Stomach (tissue), 4 donors: ENCODE measurements around the gene RAB6B.

Source experiments
- CTCF ChIP-seq, 7 experiments: fragments of 450-650 bp in 4 of 7; fragments of 200-600 bp in 3 of 7; sonication (generic) in 3 of 7; IDR thresholded peaks; one replicate each; pipeline ENCODE4 v1.5.1; 2016 to 2019; ENCODE audit warnings: antibody characterized with exemption in 7 of 7, control low read depth in 2 of 7, mild to moderate bottlenecking in 1 of 7
- EP300 ChIP-seq: sonication (generic); formaldehyde crosslinking; IDR thresholded peaks from one replicate; pipeline ENCODE4 v1.6.1; 2017; ENCODE audit warnings: antibody characterized with exemption
- POLR2A ChIP-seq, 4 donors: fragments of 450-650 bp; IDR thresholded peaks; one replicate each; pipeline ENCODE4 v1.6.1; 2016; ENCODE audit warnings: antibody characterized with exemption in 4 of 4, control low read depth in 2 of 4, mild to moderate bottlenecking in 1 of 4, moderate library complexity in 1 of 4

GRCh38 chr3:133934073-133934970 lies 38.6 kb upstream of the RAB6B start:
- TF ChIP-seq CTCF (IDR thresholded peaks at IDR 0.05) (no peak), POLR2A (IDR thresholded peaks at IDR 0.05) (no peak), EP300 (no peak)
